Fibroblast of lung (primary cell): ENCODE results near the gene WDR46.

Source experiments
- CTCF ChIP-seq, 2 donors: IDR thresholded peaks in 1 of 2; conservative IDR thresholded peaks in 1 of 2; 1 replicate in 1 of 2; 2 replicates in 1 of 2; pipeline ENCODE4 v1.5.1; 2011 to 2012; ENCODE audit warnings: low read length in 2 of 2, control low read depth in 1 of 2, inconsistent platforms in 1 of 2, low read depth in 1 of 2, mild to moderate bottlenecking in 1 of 2
- EZH2 ChIP-seq: IDR thresholded peaks from 2 replicates; pipeline ENCODE4 v1.5.1; 2012; ENCODE audit warnings: low read length, control low read depth, mild to moderate bottlenecking; ENCODE audit errors: missing control alignments

DNA sequence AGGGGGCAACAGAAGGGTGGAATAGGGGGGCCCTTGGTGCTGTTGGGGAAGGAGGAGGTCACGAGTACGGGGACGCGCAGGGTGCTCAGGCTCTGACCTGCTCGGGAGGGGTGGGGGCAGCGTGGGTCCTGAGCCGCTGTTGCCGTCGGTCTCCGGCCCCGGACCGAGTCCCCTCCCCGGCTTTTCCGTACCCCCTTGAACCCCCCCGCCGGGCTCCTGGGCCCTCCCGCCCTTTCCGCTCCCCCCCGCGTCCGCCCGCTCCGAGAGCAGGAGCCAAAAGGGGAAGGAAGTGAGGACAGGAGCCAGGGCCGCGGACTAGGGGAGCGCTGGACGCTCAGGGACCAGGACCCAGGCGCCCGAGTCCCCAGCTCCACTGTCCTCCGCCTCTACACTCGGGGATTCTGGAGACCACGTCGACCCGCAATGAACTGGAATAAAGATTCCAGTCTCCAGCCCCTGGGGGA lies 9.8 kb upstream of the WDR46 start, which contains the start of gene RGL2:
- TF ChIP-seq CTCF (conservative IDR thresholded peaks at IDR 0.05 in 1 of 2, IDR thresholded peaks at IDR 0.05 in 1 of 2; ENCODE audit: low read depth in 1 of 2, low read length in 2 of 2) (no peak), EZH2 (no peak)
